DOHH2 (cell line): ENCODE results near the gene NSD2.

Experiments used
- H3F3A ChIP-seq: fragments of 200-600 bp; sonication (generic), shearing (Covaris generic); 2 replicates; pipeline ENCODE4 v1.6.0; 2016; ENCODE audit warnings: antibody characterized with exemption, mild to moderate bottlenecking; ENCODE audit not compliant: control insufficient read depth, insufficient read depth
- H3K27ac ChIP-seq: fragments of 200-600 bp; sonication (generic); 2 replicates; pipeline ENCODE4 v1.5.1; 2014; ENCODE audit warnings: low read depth, mild to moderate bottlenecking, low read length, moderate library complexity
- H3K27me3 ChIP-seq: fragments of 200-600 bp; sonication (generic); 2 replicates; pipeline ENCODE4 v1.6.1; 2014; ENCODE audit warnings: mild to moderate bottlenecking, low read length, mixed read lengths; ENCODE audit not compliant: control insufficient read depth
- H3K36me3 ChIP-seq: fragments of 200-600 bp; sonication (generic); 2 replicates; pipeline ENCODE4 v1.6.1; 2014; ENCODE audit warnings: mild to moderate bottlenecking, low read length, moderate library complexity, mixed read lengths; ENCODE audit not compliant: control insufficient read depth
- H3K4me1 ChIP-seq: fragments of 200-600 bp; sonication (generic); 2 replicates; pipeline ENCODE4 v1.6.1; 2014; ENCODE audit warnings: mild to moderate bottlenecking, low read length, mixed read lengths; ENCODE audit not compliant: control insufficient read depth
- H3K4me2 ChIP-seq: fragments of 200-600 bp; sonication (generic); 2 replicates; pipeline ENCODE4 v1.6.0; 2014; ENCODE audit warnings: mild to moderate bottlenecking, low read length, moderate library complexity
- H3K4me3 ChIP-seq: fragments of 200-600 bp; sonication (generic); 2 replicates; pipeline ENCODE4 v1.5.1; 2014; ENCODE audit warnings: mild to moderate bottlenecking, low read length, mixed read lengths
- H3K79me2 ChIP-seq: fragments of 200-600 bp; sonication (generic); 2 replicates; pipeline ENCODE4 v1.6.1; 2014; ENCODE audit warnings: mild to moderate bottlenecking, low read length, mixed read lengths; ENCODE audit not compliant: control insufficient read depth
- H3K9me2 ChIP-seq: fragments of 200-600 bp; sonication (generic); replicated peaks from 2 replicates; pipeline ENCODE4 v1.6.1; 2014; ENCODE audit warnings: mild to moderate bottlenecking, low read length, mixed read lengths; ENCODE audit not compliant: control insufficient read depth
- H3K9me3 ChIP-seq: fragments of 200-600 bp; sonication (generic); 2 replicates; pipeline ENCODE4 v1.6.1; 2014; ENCODE audit warnings: antibody characterized with exemption, low read length, mixed read lengths; ENCODE audit not compliant: control insufficient read depth, insufficient read depth
- H4K20me1 ChIP-seq: fragments of 200-600 bp; sonication (generic); 2 replicates; pipeline ENCODE4 v1.6.0; 2014; ENCODE audit warnings: low read depth, mild to moderate bottlenecking, antibody characterized with exemption, low read length, moderate library complexity; ENCODE audit not compliant: control insufficient read depth, insufficient read depth
- EZH2phosphoT487 ChIP-seq: fragments of 200-600 bp; sonication (generic); IDR thresholded peaks from 2 replicates; pipeline ENCODE4 v1.6.1; 2017; ENCODE audit warnings: borderline replicate concordance, mild to moderate bottlenecking, antibody characterized with exemption, low read length, moderate library complexity, mixed read lengths
- TF ChIP-seq, protein P1 (sequence below): fragments of 200-600 bp; sonication (generic); IDR thresholded peaks from one replicate; pipeline ENCODE4 v1.5.1; 2014; ENCODE audit warnings: antibody characterized with exemption, mild to moderate bottlenecking, low read depth, low read length; ENCODE audit not compliant: poor library complexity, severe bottlenecking

NSD2 gene

DNA sequence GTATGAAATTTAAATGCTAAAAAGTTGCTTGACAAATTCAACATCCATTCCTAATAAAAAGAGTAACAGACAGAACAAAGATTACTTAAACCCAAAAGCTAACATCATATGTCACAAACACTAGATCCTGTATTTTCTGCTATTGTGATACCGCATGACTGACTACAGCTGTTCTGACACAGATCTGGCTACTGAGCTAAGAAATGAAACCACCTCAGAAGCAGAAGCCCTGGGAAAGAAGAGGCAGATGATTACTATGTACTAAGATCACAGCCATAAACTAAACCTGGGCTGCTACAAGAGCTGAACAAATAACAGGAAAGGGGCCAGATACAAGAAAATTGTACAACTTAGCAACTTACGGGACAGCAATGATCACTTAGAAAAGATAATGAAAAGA, 24.6 kb upstream of the NSD2 start:
- Histone ChIP-seq H3K9me2 (no peaks in the 10 kb centered on the region), H3K4me1 (no peaks in the 10 kb centered on the region), H4K20me1 (peaks cover 9% of the 10 kb centered on the region; the same call in 1 of the 2 replicates), H3K36me3 (peaks cover 58% of the 10 kb centered on the region), H3F3A (no peaks in the 10 kb centered on the region; the same call in 1 of the 2 replicates), H3K27ac (no peak overlapping the region), H3K9me3 (no peaks in the 10 kb centered on the region), H3K79me2 (peaks cover 73% of the 10 kb centered on the region), H3K4me2 (no peak overlapping the region), H3K27me3 (no peaks in the 10 kb centered on the region), H3K4me3 (no peak overlapping the region)
- no peak for TF ChIP-seq EZH2phosphoT487
- TF ChIP-seq, protein P1, sequence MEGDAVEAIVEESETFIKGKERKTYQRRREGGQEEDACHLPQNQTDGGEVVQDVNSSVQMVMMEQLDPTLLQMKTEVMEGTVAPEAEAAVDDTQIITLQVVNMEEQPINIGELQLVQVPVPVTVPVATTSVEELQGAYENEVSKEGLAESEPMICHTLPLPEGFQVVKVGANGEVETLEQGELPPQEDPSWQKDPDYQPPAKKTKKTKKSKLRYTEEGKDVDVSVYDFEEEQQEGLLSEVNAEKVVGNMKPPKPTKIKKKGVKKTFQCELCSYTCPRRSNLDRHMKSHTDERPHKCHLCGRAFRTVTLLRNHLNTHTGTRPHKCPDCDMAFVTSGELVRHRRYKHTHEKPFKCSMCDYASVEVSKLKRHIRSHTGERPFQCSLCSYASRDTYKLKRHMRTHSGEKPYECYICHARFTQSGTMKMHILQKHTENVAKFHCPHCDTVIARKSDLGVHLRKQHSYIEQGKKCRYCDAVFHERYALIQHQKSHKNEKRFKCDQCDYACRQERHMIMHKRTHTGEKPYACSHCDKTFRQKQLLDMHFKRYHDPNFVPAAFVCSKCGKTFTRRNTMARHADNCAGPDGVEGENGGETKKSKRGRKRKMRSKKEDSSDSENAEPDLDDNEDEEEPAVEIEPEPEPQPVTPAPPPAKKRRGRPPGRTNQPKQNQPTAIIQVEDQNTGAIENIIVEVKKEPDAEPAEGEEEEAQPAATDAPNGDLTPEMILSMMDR: no peak

DNA sequence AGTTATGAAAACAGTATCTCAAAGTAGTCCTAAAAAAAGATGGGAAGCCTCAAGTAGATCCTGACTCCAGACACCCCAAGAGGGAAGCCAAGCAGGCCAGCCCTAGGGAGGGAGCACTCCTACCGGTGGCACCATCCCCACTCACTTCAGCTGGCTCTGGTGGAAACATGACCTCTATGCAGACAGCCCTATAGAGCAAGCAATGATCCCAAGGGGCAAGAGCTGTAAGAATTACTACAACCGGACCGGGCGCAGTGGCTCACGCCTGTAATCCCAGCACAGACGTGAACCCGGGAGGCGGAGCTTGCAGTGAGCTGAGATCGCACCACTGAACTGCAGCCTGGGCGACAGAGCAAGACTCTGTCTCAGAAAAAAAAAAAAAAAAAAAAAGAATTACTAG, 20.9 kb upstream of the NSD2 start:
- H3K79me2 ChIP-seq: peaks cover 80% of the 10 kb centered on the region

GRCh38 chr4:1851160-1851559, 20.0 kb upstream of the NSD2 start:
- no peak overlapping the region for H3K27ac ChIP-seq
- H4K20me1 ChIP-seq: peaks cover 18% of the 10 kb centered on the region
- H3K4me2 ChIP-seq: no peak overlapping the region
- H3K9me3 ChIP-seq: no peaks in the 10 kb centered on the region
- no peaks in the 10 kb centered on the region; the same call in 1 of the 2 replicates for H3F3A ChIP-seq
- H3K36me3 ChIP-seq: peaks cover 45% of the 10 kb centered on the region
- H3K4me3 ChIP-seq: no peak overlapping the region
- no peaks in the 10 kb centered on the region for H3K9me2 ChIP-seq
- H3K27me3 ChIP-seq: no peaks in the 10 kb centered on the region
- peaks cover 9% of the 10 kb centered on the region for H3K4me1 ChIP-seq
- peaks cover 83% of the 10 kb centered on the region for H3K79me2 ChIP-seq
- TF ChIP-seq, protein P1: no peak
- TF ChIP-seq EZH2phosphoT487: no peak

More for the DNA sequence above, 20.9 kb upstream of the NSD2 start:
- peaks cover 18% of the 10 kb centered on the region for H4K20me1 ChIP-seq
- no peak overlapping the region for H3K27ac ChIP-seq
- H3K36me3 ChIP-seq: peaks cover 45% of the 10 kb centered on the region
- H3F3A ChIP-seq: no peaks in the 10 kb centered on the region; the same call in 1 of the 2 replicates
- no peaks in the 10 kb centered on the region for H3K9me2 ChIP-seq
- no peak overlapping the region for H3K4me2 ChIP-seq
- H3K27me3 ChIP-seq: no peaks in the 10 kb centered on the region
- peaks cover 9% of the 10 kb centered on the region for H3K4me1 ChIP-seq
- TF ChIP-seq, protein P1: no peak
- no peak for TF ChIP-seq EZH2phosphoT487
- H3K9me3 ChIP-seq: no peaks in the 10 kb centered on the region
- H3K4me3 ChIP-seq: no peak overlapping the region
